GM12878 (cell line): ENCODE results near the gene RAB12. TPM values are rescaled to one million over a fixed set of nuclear protein-coding genes. Genes with fewer than 3 reads are reported as not detected.

ENCODE experiments used
- ATAC-seq: fragments of 200-7000 bp; cut with Tn5 transposase; 3 replicates; pipeline ENCODE4 v1.9.1; 2020; ENCODE audit warnings: mild to moderate bottlenecking, moderate library complexity
- BruUV-seq: library from RNA; stranded (reverse); fragments of 400-500 nt; replicated peaks from 2 replicates; lab custom pipeline; 2021; lab: Mats Ljungman, UMichigan
- CTCF ChIA-PET: fragments of 300-600 bp; sonication (Branson Sonifier 250); formaldehyde crosslinking; extraction: SDS; loops from one replicate; lab custom pipeline; 2021; ENCODE audit warnings: inconsistent platforms; lab: Yijun Ruan, JAX
- POLR2A ChIA-PET: fragments of 350-600 bp; formaldehyde crosslinking; extraction: SDS; loops from one replicate; lab custom pipeline; 2021; ENCODE audit warnings: inconsistent platforms; lab: Charles Lee
- RAD21 ChIA-PET: fragments of 300-600 bp; sonication (Branson Sonifier 250); formaldehyde crosslinking; loops from one replicate; lab custom pipeline; 2023; ENCODE audit warnings: antibody characterized with exemption; ENCODE audit not compliant: unreplicated experiment; lab: Charles Lee
- SMC1A ChIA-PET: fragments of 300-600 bp; sonication (Branson Sonifier 250); formaldehyde crosslinking; loops from one replicate; lab custom pipeline; 2023; ENCODE audit not compliant: unreplicated experiment, uncharacterized antibody; lab: Charles Lee
- DNase-seq: peaks from one replicate; pipeline ENCODE4 v3.0.0-alpha.2; 2011; ENCODE audit warnings: low read depth, low spot score
- FAIRE-seq: peaks from 3 replicates; lab custom pipeline; 2011; peaks lifted over from hg19 to GRCh38; lab: Jason Lieb, UNC
- H2AFZ ChIP-seq: 2 replicates; pipeline ENCODE4 v1.6.0; 2011; ENCODE audit warnings: low read depth, low read length, control low read depth; ENCODE audit not compliant: control insufficient read depth
- H3K27ac ChIP-seq: 2 replicates; pipeline ENCODE4 v1.5.1; 2011; ENCODE audit warnings: control low read depth; ENCODE audit not compliant: control insufficient read depth, insufficient read depth
- H3K27me3 ChIP-seq, 2 experiments: replicated peaks in 1 of 2; 2 replicates each; pipeline versions ENCODE4 v1.6.0 to v1.6.1; 2011; ENCODE audit warnings: low read length in 1 of 2; ENCODE audit not compliant: control insufficient read depth in 2 of 2, insufficient read depth in 2 of 2
- H3K36me3 ChIP-seq, 2 experiments: 2 replicates each; pipeline ENCODE4 v1.5.1; 2011; ENCODE audit warnings: low read length in 1 of 2; ENCODE audit not compliant: control insufficient read depth in 2 of 2, insufficient read depth in 2 of 2
- H3K4me1 ChIP-seq: 2 replicates; pipeline ENCODE4 v1.6.1; 2011; ENCODE audit warnings: mild to moderate bottlenecking, low read length, moderate library complexity, mixed read lengths; ENCODE audit not compliant: control insufficient read depth, insufficient read depth
- H3K4me2 ChIP-seq: 2 replicates; pipeline ENCODE4 v1.6.0; 2011; ENCODE audit warnings: control low read depth; ENCODE audit not compliant: control insufficient read depth, insufficient read depth
- H3K4me3 ChIP-seq: fragments of 200-600 bp; sonication (generic); 2 replicates; pipeline ENCODE4 v1.5.1; 2016
- H3K79me2 ChIP-seq: 2 replicates; pipeline ENCODE4 v1.6.0; 2011; ENCODE audit warnings: low read length; ENCODE audit not compliant: control insufficient read depth, insufficient read depth
- H3K9ac ChIP-seq: 2 replicates; pipeline ENCODE4 v1.8.0; 2011; ENCODE audit warnings: low read length, control low read depth, mixed read lengths; ENCODE audit not compliant: control insufficient read depth, insufficient read depth
- H3K9me3 ChIP-seq: replicated peaks from 3 replicates; pipeline ENCODE4 v1.5.1; 2011; ENCODE audit warnings: mild to moderate bottlenecking, low read length; ENCODE audit not compliant: control insufficient read depth, insufficient read depth
- H4K20me1 ChIP-seq: 2 replicates; pipeline ENCODE4 v1.6.0; 2011; ENCODE audit not compliant: control insufficient read depth, insufficient read depth
- CEBPZ ChIP-seq: fragments of 150-350 bp; IDR thresholded peaks from 2 replicates; pipeline ENCODE4 v1.6.1; 2016; ENCODE audit warnings: low read depth, low read length
- EZH2 ChIP-seq: IDR thresholded peaks from 2 replicates; pipeline ENCODE4 v1.6.1; 2012; ENCODE audit warnings: low read depth, mild to moderate bottlenecking, control low read depth, inconsistent platforms, low read length, borderline replicate concordance; ENCODE audit not compliant: control insufficient read depth
- FOXK2 ChIP-seq: fragments of 450-650 bp; IDR thresholded peaks from 2 replicates; pipeline ENCODE4 v1.6.1; 2017; ENCODE audit warnings: mild to moderate bottlenecking, moderate library complexity
- WGBS: methylation state at CpG from one replicate; pipeline ENCODE4 v1.1.6; 2016; ENCODE audit warnings: low lambda C conversion rate; ENCODE audit not compliant: insufficient replicate concordance, insufficient coverage; ENCODE audit errors: missing lambda C conversion rate; 5-methylcytosine and 5-hydroxymethylcytosine counted together
- in situ Hi-C: fragments of 300-500 bp; cut with MboI; formaldehyde crosslinking; loops from 9 replicates; pipeline ENCODE4 v1.14.3; 2018; ENCODE audit warnings: mixed read lengths
- intact Hi-C: fragments of 100-400 bp; cut with micrococcal nuclease; formaldehyde crosslinking; loops from one replicate; pipeline ENCODE4 v1.14.2; 2022; ENCODE audit not compliant: unreplicated experiment
- polyA plus RNA-seq, 11 experiments: library from polyadenylated mRNA; depleted of rRNA in 4 of 11; unstranded in 6 of 11; stranded (reverse) in 5 of 11; fragments of >200 nt; fragmentation: Nextera tagmentation in 4 of 11; fragmentation: Illumina TruSeq in 1 of 11; extraction: Ambion mirVana in 4 of 11; extraction: Trizol in 1 of 11; gene quantifications; 1 replicate in 1 of 11; 2 replicates in 10 of 11; pipeline versions ENCODE4 v1.2.1 to v1.2.3, GENCODE V29; 2011 to 2016; ENCODE audit warnings: inconsistent platforms in 2 of 11, missing spikeins in 2 of 11, low read depth in 1 of 11
- total RNA-seq, 4 experiments: library from RNA; depleted of rRNA in 3 of 4; stranded (reverse); fragments of >200 nt in 3 of 4; fragmentation: Illumina TruSeq in 1 of 4; extraction: Trizol in 1 of 4; gene quantifications; 2 replicates each; pipeline versions ENCODE4 v1.2.1 to v1.2.3, GENCODE V29; 2013 to 2021

RAB12 gene
- total and polyA plus RNA-seq, 10 of the 15 experiments (the other 5 are each of a cell fraction or from before 2014, with no cell fraction given): 0.71 to 29.8 (median 14.0) TPM

- CTCF ChIA-PET: no interaction called here
Measured at GRCh38 chr18:8626414-8627106, 17.3 kb downstream of the RAB12 start.

More at GRCh38 chr18:8626414-8627106, 17.3 kb downstream of the RAB12 start:
- RAD21 ChIA-PET: no interaction called here
- Histone ChIP-seq H3K36me3 (peaks cover 9 to 25% of the 10 kb centered on the region in 2 experiments), H3K4me3 (no peak overlapping the region), H3K27ac (no peak overlapping the region), H3K79me2 (peaks cover 30% of the 10 kb centered on the region), H3K9me3 (peaks cover 3% of the 10 kb centered on the region; the same call in 2 of the 3 replicates), H3K4me2 (no peak overlapping the region), H2AFZ (no peak overlapping the region), H4K20me1 (no peaks in the 10 kb centered on the region; the same call in 1 of the 2 replicates), H3K27me3 (no peaks in the 10 kb centered on the region), H3K4me1 (peaks cover 8% of the 10 kb centered on the region), H3K9ac (no peak overlapping the region)
- POLR2A ChIA-PET: no interaction called here
- FAIRE-seq: no peak
- no peak for DNase-seq
- intact Hi-C loops (no loop called here), in situ Hi-C loops (loop anchor here (25.0 kb wide), 1 partner anchor 1414 kb away; no protein-coding TSS in a partner anchor)
- no TSS peak for BruUV-seq
- SMC1A ChIA-PET: interaction anchor here (1.2 kb wide), 1 partner anchor 23 kb away, joined by 4 read pairs; no protein-coding TSS in a partner anchor
- TF ChIP-seq FOXK2 (no peak), CEBPZ (no peak), EZH2 (no peak)
- ATAC-seq: no peak
- WGBS: over 99% methylated on average over 6 of the region's 6 CpGs
